GM12878 (cell line): ENCODE measurements around the gene EXOC4. TPM values are rescaled to one million over a fixed set of nuclear protein-coding genes. Genes with fewer than 3 reads are reported as not detected.

Experiments used
- ATAC-seq: fragments of 200-7000 bp; cut with Tn5 transposase; 3 replicates; pipeline ENCODE4 v1.9.1; 2020; ENCODE audit warnings: mild to moderate bottlenecking, moderate library complexity
- BruUV-seq: library from RNA; stranded (reverse); fragments of 400-500 nt; replicated peaks from 2 replicates; lab custom pipeline; 2021; lab: Mats Ljungman, UMichigan
- CTCF ChIA-PET: fragments of 300-600 bp; sonication (Branson Sonifier 250); formaldehyde crosslinking; extraction: SDS; loops from one replicate; lab custom pipeline; 2021; ENCODE audit warnings: inconsistent platforms; lab: Yijun Ruan, JAX
- POLR2A ChIA-PET: fragments of 350-600 bp; formaldehyde crosslinking; extraction: SDS; loops from one replicate; lab custom pipeline; 2021; ENCODE audit warnings: inconsistent platforms; lab: Charles Lee
- RAD21 ChIA-PET: fragments of 300-600 bp; sonication (Branson Sonifier 250); formaldehyde crosslinking; loops from one replicate; lab custom pipeline; 2023; ENCODE audit warnings: antibody characterized with exemption; ENCODE audit not compliant: unreplicated experiment; lab: Charles Lee
- SMC1A ChIA-PET: fragments of 300-600 bp; sonication (Branson Sonifier 250); formaldehyde crosslinking; loops from one replicate; lab custom pipeline; 2023; ENCODE audit not compliant: unreplicated experiment, uncharacterized antibody; lab: Charles Lee
- DNase-seq: peaks from one replicate; pipeline ENCODE4 v3.0.0-alpha.2; 2011; ENCODE audit warnings: low read depth, low spot score
- FAIRE-seq: peaks from 3 replicates; lab custom pipeline; 2011; peaks lifted over from hg19 to GRCh38; lab: Jason Lieb, UNC
- H2AFZ ChIP-seq: 2 replicates; pipeline ENCODE4 v1.6.0; 2011; ENCODE audit warnings: low read depth, low read length, control low read depth; ENCODE audit not compliant: control insufficient read depth
- H3K27ac ChIP-seq: 2 replicates; pipeline ENCODE4 v1.5.1; 2011; ENCODE audit warnings: control low read depth; ENCODE audit not compliant: control insufficient read depth, insufficient read depth
- H3K27me3 ChIP-seq, 2 experiments: replicated peaks in 1 of 2; 2 replicates each; pipeline versions ENCODE4 v1.6.0 to v1.6.1; 2011; ENCODE audit warnings: low read length in 1 of 2; ENCODE audit not compliant: control insufficient read depth in 2 of 2, insufficient read depth in 2 of 2
- H3K36me3 ChIP-seq, 2 experiments: 2 replicates each; pipeline ENCODE4 v1.5.1; 2011; ENCODE audit warnings: low read length in 1 of 2; ENCODE audit not compliant: control insufficient read depth in 2 of 2, insufficient read depth in 2 of 2
- H3K4me1 ChIP-seq: 2 replicates; pipeline ENCODE4 v1.6.1; 2011; ENCODE audit warnings: mild to moderate bottlenecking, low read length, moderate library complexity, mixed read lengths; ENCODE audit not compliant: control insufficient read depth, insufficient read depth
- H3K4me2 ChIP-seq: 2 replicates; pipeline ENCODE4 v1.6.0; 2011; ENCODE audit warnings: control low read depth; ENCODE audit not compliant: control insufficient read depth, insufficient read depth
- H3K4me3 ChIP-seq: fragments of 200-600 bp; sonication (generic); 2 replicates; pipeline ENCODE4 v1.5.1; 2016
- H3K79me2 ChIP-seq: 2 replicates; pipeline ENCODE4 v1.6.0; 2011; ENCODE audit warnings: low read length; ENCODE audit not compliant: control insufficient read depth, insufficient read depth
- H3K9ac ChIP-seq: 2 replicates; pipeline ENCODE4 v1.8.0; 2011; ENCODE audit warnings: low read length, control low read depth, mixed read lengths; ENCODE audit not compliant: control insufficient read depth, insufficient read depth
- H3K9me3 ChIP-seq: replicated peaks from 3 replicates; pipeline ENCODE4 v1.5.1; 2011; ENCODE audit warnings: mild to moderate bottlenecking, low read length; ENCODE audit not compliant: control insufficient read depth, insufficient read depth
- H4K20me1 ChIP-seq: 2 replicates; pipeline ENCODE4 v1.6.0; 2011; ENCODE audit not compliant: control insufficient read depth, insufficient read depth
- BMI1 ChIP-seq: fragments of 450-650 bp; IDR thresholded peaks from 2 replicates; pipeline ENCODE4 v1.6.1; 2016; ENCODE audit warnings: mild to moderate bottlenecking, moderate library complexity, borderline replicate concordance
- E2F8 ChIP-seq: fragments of 450-650 bp; IDR thresholded peaks from 2 replicates; pipeline ENCODE4 v1.6.1; 2018; ENCODE audit warnings: mild to moderate bottlenecking, low read depth, moderate library complexity; ENCODE audit not compliant: partially characterized antibody
- IKZF1 ChIP-seq: fragments of 450-650 bp; conservative IDR thresholded peaks from 2 replicates; pipeline ENCODE4 v1.6.1; 2017; ENCODE audit warnings: antibody characterized with exemption, mild to moderate bottlenecking
- MAX ChIP-seq: IDR thresholded peaks from 2 replicates; pipeline ENCODE4 v1.6.1; 2012; ENCODE audit warnings: low read depth, low read length, improper control_type of control experiment
- NR2C2 ChIP-seq: IDR thresholded peaks from 2 replicates; pipeline ENCODE4 v1.6.1; 2011; ENCODE audit warnings: borderline replicate concordance, low read depth; ENCODE audit not compliant: control insufficient read depth, insufficient read length
- PBX3 ChIP-seq: IDR thresholded peaks from 2 replicates; pipeline ENCODE4 v1.6.1; 2011; ENCODE audit warnings: mild to moderate bottlenecking, low read depth, low read length, moderate library complexity; ENCODE audit not compliant: insufficient replicate concordance
- PKNOX1 ChIP-seq: fragments of 450-650 bp; IDR thresholded peaks from 2 replicates; pipeline ENCODE4 v1.6.1; 2016; ENCODE audit warnings: mild to moderate bottlenecking
- RELB ChIP-seq: fragments of 450-650 bp; IDR thresholded peaks from 2 replicates; pipeline ENCODE4 v1.6.1; 2017; ENCODE audit warnings: low read depth, mild to moderate bottlenecking, moderate library complexity
- TCF7 ChIP-seq: IDR thresholded peaks from 2 replicates; pipeline ENCODE4 v1.6.1; 2014; ENCODE audit warnings: antibody characterized with exemption, borderline replicate concordance
- ZNF622 ChIP-seq: fragments of 450-650 bp; IDR thresholded peaks from 2 replicates; pipeline ENCODE4 v1.6.1; 2017; ENCODE audit warnings: mild to moderate bottlenecking, inconsistent platforms
- WGBS: methylation state at CpG from one replicate; pipeline ENCODE4 v1.1.6; 2016; ENCODE audit warnings: low lambda C conversion rate; ENCODE audit not compliant: insufficient replicate concordance, insufficient coverage; ENCODE audit errors: missing lambda C conversion rate; 5-methylcytosine and 5-hydroxymethylcytosine counted together
- in situ Hi-C: fragments of 300-500 bp; cut with MboI; formaldehyde crosslinking; loops from 9 replicates; pipeline ENCODE4 v1.14.3; 2018; ENCODE audit warnings: mixed read lengths
- intact Hi-C: fragments of 100-400 bp; cut with micrococcal nuclease; formaldehyde crosslinking; loops from one replicate; pipeline ENCODE4 v1.14.2; 2022; ENCODE audit not compliant: unreplicated experiment
- polyA plus RNA-seq, 11 experiments: library from polyadenylated mRNA; depleted of rRNA in 4 of 11; unstranded in 6 of 11; stranded (reverse) in 5 of 11; fragments of >200 nt; fragmentation: Nextera tagmentation in 4 of 11; fragmentation: Illumina TruSeq in 1 of 11; extraction: Ambion mirVana in 4 of 11; extraction: Trizol in 1 of 11; gene quantifications; 1 replicate in 1 of 11; 2 replicates in 10 of 11; pipeline versions ENCODE4 v1.2.1 to v1.2.3, GENCODE V29; 2011 to 2016; ENCODE audit warnings: inconsistent platforms in 2 of 11, missing spikeins in 2 of 11, low read depth in 1 of 11
- total RNA-seq, 4 experiments: library from RNA; depleted of rRNA in 3 of 4; stranded (reverse); fragments of >200 nt in 3 of 4; fragmentation: Illumina TruSeq in 1 of 4; extraction: Trizol in 1 of 4; gene quantifications; 2 replicates each; pipeline versions ENCODE4 v1.2.1 to v1.2.3, GENCODE V29; 2013 to 2021

The EXOC4 gene
- total and polyA plus RNA-seq, 10 of the 15 experiments (the other 5 are each of a cell fraction or from before 2014, with no cell fraction given): 13.2 to 44.5 (median 29.6) TPM

GRCh38 chr7:133822868-133823552 is 570.1 kb downstream of the EXOC4 start:
- Histone ChIP-seq H3K79me2 (no peaks in the 10 kb centered on the region), H3K36me3 (no peaks in the 10 kb centered on the region; a peak in 1 of 4 replicates), H3K4me2 (no peak overlapping the region), H3K4me3 (no peak overlapping the region), H4K20me1 (no peaks in the 10 kb centered on the region), H3K9me3 (no peaks in the 10 kb centered on the region), H2AFZ (no peak overlapping the region), H3K4me1 (no peaks in the 10 kb centered on the region), H3K9ac (no peak overlapping the region), H3K27me3 (no peaks in the 10 kb centered on the region), H3K27ac (no peak overlapping the region)
- ATAC-seq (no peak), DNase-seq (no peak), FAIRE-seq (no peak)
- ChIA-PET POLR2A (no interaction called here), SMC1A (no interaction called here), RAD21 (no interaction called here), CTCF (no interaction called here)
- TF ChIP-seq PBX3 (no peak), PKNOX1 (no peak), MAX (no peak), IKZF1 (no peak), E2F8 (no peak), RELB (no peak), BMI1 (no peak), NR2C2 (no peak), TCF7 (no peak), ZNF622 (no peak)
- BruUV-seq: no TSS peak
- intact Hi-C loops: no loop called here
- in situ Hi-C loops: no loop called here
- WGBS: 94% methylated on average over 4 of the region's 4 CpGs
